ENCODE data around the gene SPAG16. TPM values are rescaled to one million over a fixed set of nuclear protein-coding genes. Genes with fewer than 3 reads are reported as not detected.

SPAG16 gene
- total RNA-seq, 1 experiment from 2014 or later: 17.3 TPM

DNA sequence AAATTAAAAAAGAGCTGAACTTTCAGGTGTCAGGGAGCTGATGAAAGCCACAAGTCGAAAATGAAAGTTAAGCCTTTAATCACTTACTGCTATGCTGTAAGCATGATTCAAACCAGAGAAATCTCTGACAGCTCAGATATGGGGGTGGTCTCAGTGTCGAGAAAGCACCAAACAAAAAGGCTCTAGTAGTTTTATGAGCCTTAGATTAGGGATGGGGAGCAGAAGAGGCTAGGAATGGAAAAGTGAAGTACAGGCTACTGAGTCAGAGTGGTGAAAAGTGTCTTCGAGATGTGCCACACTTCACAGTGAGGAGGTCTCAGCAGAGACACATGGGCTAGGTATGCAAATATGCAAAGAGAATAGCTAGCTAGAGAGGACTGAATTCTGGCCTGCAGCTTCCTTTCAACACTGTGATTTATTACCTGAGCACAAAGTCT lies 482.2 kb downstream of the SPAG16 start:
- Mint-ChIP-seq H3K27me3 (ENCODE audit: low read depth) (no peaks in the 10 kb centered on the region), H3K36me3 (ENCODE audit: insufficient read depth in 1 of 3, low read depth in 3 of 3) (no peaks in the 10 kb centered on the region), H3K4me3 (no peak overlapping the region), H3K9me3 (no peaks in the 10 kb centered on the region), H3K27ac (peak overlapping the region in 1 of 3 experiments; percentile 41; a peak in 1 of 7 replicates), H3K4me1 (peaks cover 3 to 10% of the 10 kb centered on the region in 2 experiments; a peak in 3 of 4 replicates)
- no CpG with 5 or more reads among the region's 3 CpGs for WGBS (ENCODE audit: extremely low coverage, insufficient read length, low lambda C conversion rate)
- Histone ChIP-seq H2BK20ac (ENCODE audit: low read depth, low read length, poor library complexity, severe bottlenecking) (no peak overlapping the region), H2BK15ac (ENCODE audit: low read depth, low read length) (no peak overlapping the region), H3K27ac (ENCODE audit: insufficient read length, low read depth, low read length) (no peak overlapping the region), H3K23ac (ENCODE audit: insufficient read length, low read depth, low read length) (no peak overlapping the region), H3K79me1 (ENCODE audit: insufficient read depth, low read depth, low read length, poor library complexity, severe bottlenecking) (no peaks in the 10 kb centered on the region), H3T11ph (ENCODE audit: low read length) (no peak overlapping the region), H4K5ac (ENCODE audit: insufficient read length, low read depth, low read length) (no peak overlapping the region), H4K91ac (ENCODE audit: insufficient read length, low read depth, low read length) (no peak overlapping the region), H3K56ac (ENCODE audit: insufficient read length, low read depth, low read length) (no peak overlapping the region), H2AFZ (ENCODE audit: low read length) (no peak overlapping the region), H3K4me1 (ENCODE audit: insufficient read depth, low read length) (no peaks in the 10 kb centered on the region), H2BK12ac (ENCODE audit: insufficient read length, low read depth, low read length) (no peak overlapping the region), H2BK120ac (ENCODE audit: low read depth, low read length, poor library complexity, severe bottlenecking) (no peak overlapping the region), H3K4ac (ENCODE audit: low read depth, low read length) (no peak overlapping the region), H3K18ac (ENCODE audit: insufficient read length, low read depth, low read length) (no peak overlapping the region), H3K4me2 (ENCODE audit: insufficient read depth, insufficient read length, low read length) (no peak overlapping the region), H2AK5ac (ENCODE audit: insufficient read length, low read length) (no peak overlapping the region), H3K27me3 (ENCODE audit: insufficient read depth, low read length) (no peaks in the 10 kb centered on the region), H3K79me2 (ENCODE audit: insufficient read depth, low read length) (no peaks in the 10 kb centered on the region), H3K14ac (ENCODE audit: insufficient read depth, low read length) (no peak overlapping the region), H2BK5ac (ENCODE audit: insufficient read length, low read length) (no peak overlapping the region), H4K20me1 (ENCODE audit: control insufficient read depth, insufficient read depth, insufficient read length) (no peaks in the 10 kb centered on the region), H3K9ac (ENCODE audit: extremely low read depth, insufficient read length, low read length) (no peak overlapping the region), H4K8ac (replicated peaks; ENCODE audit: insufficient read length, low read depth, low read length) (no peak overlapping the region), H3K9me3 (ENCODE audit: control insufficient read depth, low read depth, low read length) (no peaks in the 10 kb centered on the region), H3K23me2 (ENCODE audit: insufficient read length, low read depth, low read length, poor library complexity, severe bottlenecking) (no peaks in the 10 kb centered on the region)
- TF ChIP-seq, protein P1, sequence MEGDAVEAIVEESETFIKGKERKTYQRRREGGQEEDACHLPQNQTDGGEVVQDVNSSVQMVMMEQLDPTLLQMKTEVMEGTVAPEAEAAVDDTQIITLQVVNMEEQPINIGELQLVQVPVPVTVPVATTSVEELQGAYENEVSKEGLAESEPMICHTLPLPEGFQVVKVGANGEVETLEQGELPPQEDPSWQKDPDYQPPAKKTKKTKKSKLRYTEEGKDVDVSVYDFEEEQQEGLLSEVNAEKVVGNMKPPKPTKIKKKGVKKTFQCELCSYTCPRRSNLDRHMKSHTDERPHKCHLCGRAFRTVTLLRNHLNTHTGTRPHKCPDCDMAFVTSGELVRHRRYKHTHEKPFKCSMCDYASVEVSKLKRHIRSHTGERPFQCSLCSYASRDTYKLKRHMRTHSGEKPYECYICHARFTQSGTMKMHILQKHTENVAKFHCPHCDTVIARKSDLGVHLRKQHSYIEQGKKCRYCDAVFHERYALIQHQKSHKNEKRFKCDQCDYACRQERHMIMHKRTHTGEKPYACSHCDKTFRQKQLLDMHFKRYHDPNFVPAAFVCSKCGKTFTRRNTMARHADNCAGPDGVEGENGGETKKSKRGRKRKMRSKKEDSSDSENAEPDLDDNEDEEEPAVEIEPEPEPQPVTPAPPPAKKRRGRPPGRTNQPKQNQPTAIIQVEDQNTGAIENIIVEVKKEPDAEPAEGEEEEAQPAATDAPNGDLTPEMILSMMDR (conservative IDR thresholded peaks at IDR 0.05): no peak
- no peak for DNase-seq

Data from H9 (cell line).